GM18505 (cell line): ENCODE data around the gene TANGO2.

Source experiments
- ATAC-seq: cut with Tn5 transposase; IDR thresholded peaks from one replicate; pipeline ENCODE4 v1.9.1; 2021; ENCODE audit not compliant: unreplicated experiment
- POLR2A ChIP-seq: IDR thresholded peaks from 4 replicates; pipeline ENCODE4 v1.6.1; 2011; ENCODE audit warnings: borderline replicate concordance; ENCODE audit not compliant: insufficient read depth, insufficient read length; ENCODE audit errors: extremely low read depth

TANGO2 gene

DNA sequence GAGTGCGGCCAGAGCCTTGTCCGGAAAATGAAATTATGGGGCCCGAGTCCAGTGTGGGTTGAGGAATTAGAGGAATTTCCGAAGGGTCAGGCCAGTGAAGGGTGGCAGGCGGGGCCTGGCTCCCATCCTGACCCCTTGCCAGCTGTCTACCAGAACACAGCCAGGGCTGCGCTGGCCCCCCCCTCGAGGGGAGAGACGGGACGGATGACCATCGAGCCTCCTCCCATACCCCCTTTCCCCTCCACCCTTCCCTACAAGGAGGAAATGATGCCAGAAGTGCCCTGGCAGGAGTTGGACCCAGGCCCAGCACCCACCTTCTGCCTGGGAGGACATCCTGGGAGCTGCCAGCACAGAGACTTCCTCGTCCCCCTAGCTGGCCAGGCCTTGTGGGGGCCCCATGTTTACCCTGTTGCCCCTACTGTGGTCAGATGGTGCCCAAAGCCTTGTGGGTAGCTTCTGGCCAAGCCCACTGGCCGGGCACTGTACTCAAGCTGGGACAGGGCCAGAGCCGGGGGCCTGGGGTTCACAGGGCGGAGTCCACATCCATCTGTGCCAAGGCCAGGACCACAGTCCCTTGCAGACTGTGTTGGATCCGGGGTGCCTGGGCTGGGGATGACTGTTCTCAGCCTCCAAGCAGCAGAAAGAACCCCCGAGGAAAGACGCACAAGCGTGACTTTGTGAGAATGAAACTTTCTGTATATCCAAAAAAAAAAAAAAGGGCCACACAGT lies 25.1 kb upstream of the TANGO2 start:
- TF ChIP-seq POLR2A = no peak
- no peak for ATAC-seq

- TF ChIP-seq POLR2A = no peak
- no peak for ATAC-seq
Observed at GRCh38 chr22:19996694-19997384, 24.1 kb upstream of the TANGO2 start.

- ATAC-seq = no peak
Observed at GRCh38 chr22:19997561-19998231, 23.2 kb upstream of the TANGO2 start.

DNA sequence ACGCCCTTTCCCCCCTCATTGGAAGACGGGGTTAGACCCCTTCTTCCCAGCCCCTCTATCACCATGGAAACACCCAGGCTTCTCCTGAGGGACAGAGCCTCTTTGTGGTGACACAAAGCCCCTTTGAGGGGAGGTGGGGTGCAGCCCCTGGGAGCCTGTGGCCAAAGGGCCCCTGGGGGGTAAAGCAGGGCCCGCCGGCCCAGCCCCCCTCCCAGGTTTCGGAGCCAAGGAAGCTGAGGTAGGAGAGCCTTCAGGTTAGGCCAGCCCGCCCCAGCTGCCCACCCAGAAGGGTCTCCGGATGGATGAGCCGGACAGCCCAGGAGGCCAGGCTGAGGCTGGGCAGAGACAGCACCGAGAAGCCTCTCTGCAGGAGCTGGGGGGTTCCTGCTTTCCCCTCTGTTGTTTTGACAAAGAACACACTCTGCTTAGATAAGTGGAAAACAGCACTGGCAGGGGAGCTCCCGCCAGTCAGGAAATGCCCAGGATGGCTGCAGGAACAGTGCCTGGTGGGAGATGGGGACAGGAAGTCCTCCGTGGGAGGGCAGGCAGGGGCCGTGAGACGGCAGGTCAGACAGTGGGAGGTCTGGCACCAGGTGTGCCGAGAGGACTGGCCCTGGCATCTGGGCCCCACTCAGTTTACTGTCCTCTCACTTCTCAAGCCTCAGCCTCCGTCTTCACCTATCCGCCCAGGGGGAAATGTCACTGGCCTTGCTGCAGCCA lies 22.5 kb upstream of the TANGO2 start:
- no peak for TF ChIP-seq POLR2A
- ATAC-seq = no peak

More at GRCh38 chr22:19997561-19998231, 23.2 kb upstream of the TANGO2 start:
- no peak for TF ChIP-seq POLR2A

- TF ChIP-seq POLR2A = no peak
- ATAC-seq = no peak
Observed at GRCh38 chr22:19998991-19999820, 21.7 kb upstream of the TANGO2 start.

GRCh38 chr22:20000246-20001081 lies 20.4 kb upstream of the TANGO2 start:
- ATAC-seq = no peak
- no peak for TF ChIP-seq POLR2A

- no peak for ATAC-seq
- TF ChIP-seq POLR2A = no peak
Observed at GRCh38 chr22:20001082-20001638, 19.8 kb upstream of the TANGO2 start.

DNA sequence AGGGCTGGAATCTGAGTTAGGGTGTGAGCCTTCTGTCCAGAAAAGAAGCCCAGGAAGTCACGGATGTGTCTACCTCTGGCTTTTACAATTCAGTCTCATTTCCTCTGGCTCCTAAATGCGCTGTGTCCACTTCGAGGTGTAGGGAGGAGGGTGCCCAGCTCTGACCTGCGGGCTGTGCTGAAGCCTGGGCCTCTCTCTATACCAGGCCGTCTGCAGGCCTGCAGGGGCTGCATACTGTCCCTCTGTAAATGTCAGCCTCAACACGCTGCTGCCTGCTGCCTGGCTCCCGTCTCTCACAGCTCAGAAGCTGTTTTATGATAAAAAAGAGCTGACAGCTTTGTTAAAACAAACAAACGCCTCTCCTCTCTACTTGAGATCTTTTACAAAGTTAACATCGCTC lies 18.8 kb upstream of the TANGO2 start:
- TF ChIP-seq POLR2A = no peak
- ATAC-seq = no peak

DNA sequence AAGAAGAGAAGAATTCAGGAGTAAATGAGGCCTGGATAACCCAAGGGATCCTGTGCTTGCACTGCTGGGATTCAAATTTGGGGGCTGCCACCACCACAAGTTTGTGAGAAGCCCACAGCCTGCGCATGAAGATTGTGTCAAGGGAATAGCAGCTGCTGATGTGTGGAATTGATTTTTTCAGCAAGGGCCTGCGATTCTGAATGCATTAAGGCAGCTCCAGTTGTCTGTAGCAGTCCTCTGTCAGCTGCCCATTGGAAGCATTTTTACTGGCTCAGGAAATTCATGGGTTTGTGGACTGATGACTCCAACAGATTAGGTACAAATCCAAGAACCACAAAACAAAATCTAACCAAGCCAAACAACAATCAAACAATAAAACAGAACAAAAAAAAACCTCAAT lies 18.3 kb upstream of the TANGO2 start:
- no peak for TF ChIP-seq POLR2A
- no peak for ATAC-seq

GRCh38 chr22:20003304-20003703 lies 17.6 kb upstream of the TANGO2 start:
- no peak for ATAC-seq
- TF ChIP-seq POLR2A = no peak

DNA sequence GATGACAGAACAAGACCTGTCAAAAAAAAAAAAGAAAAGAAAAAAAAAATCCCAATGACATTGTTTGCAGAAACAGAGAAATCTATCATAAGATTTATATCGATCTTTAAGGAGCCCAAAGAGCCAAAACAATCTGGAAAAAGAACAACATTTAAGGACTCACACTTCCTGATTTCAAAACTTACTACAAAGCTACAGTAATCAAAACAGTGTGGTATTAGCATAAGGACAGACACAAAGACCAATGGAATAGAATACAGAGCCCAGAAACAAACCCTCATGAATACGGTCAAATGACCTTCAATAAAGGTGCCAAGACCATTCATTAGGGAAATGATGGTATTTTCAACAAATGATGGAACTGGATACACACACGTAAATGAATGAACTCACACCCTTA lies 16.4 kb upstream of the TANGO2 start:
- TF ChIP-seq POLR2A = no peak
- ATAC-seq = no peak
